Peyer's patch (tissue), 4 donors: ENCODE measurements around the gene ZNF483.

Experiments
- POLR2A ChIP-seq, 2 donors: fragments of 450-650 bp; IDR thresholded peaks; one replicate each; pipeline ENCODE4 v1.5.1; 2017; ENCODE audit warnings: antibody characterized with exemption in 2 of 2, mild to moderate bottlenecking in 2 of 2, moderate library complexity in 2 of 2
- TF ChIP-seq, protein P1 (sequence below), 6 experiments: fragments of 450-650 bp in 4 of 6; fragments of 200-600 bp in 2 of 6; sonication (generic) in 1 of 6; IDR thresholded peaks; one replicate each; pipeline ENCODE4 v1.5.1; 2017 to 2019; ENCODE audit warnings: antibody characterized with exemption in 6 of 6, mild to moderate bottlenecking in 3 of 6, moderate library complexity in 1 of 6

- TF ChIP-seq, protein P1, sequence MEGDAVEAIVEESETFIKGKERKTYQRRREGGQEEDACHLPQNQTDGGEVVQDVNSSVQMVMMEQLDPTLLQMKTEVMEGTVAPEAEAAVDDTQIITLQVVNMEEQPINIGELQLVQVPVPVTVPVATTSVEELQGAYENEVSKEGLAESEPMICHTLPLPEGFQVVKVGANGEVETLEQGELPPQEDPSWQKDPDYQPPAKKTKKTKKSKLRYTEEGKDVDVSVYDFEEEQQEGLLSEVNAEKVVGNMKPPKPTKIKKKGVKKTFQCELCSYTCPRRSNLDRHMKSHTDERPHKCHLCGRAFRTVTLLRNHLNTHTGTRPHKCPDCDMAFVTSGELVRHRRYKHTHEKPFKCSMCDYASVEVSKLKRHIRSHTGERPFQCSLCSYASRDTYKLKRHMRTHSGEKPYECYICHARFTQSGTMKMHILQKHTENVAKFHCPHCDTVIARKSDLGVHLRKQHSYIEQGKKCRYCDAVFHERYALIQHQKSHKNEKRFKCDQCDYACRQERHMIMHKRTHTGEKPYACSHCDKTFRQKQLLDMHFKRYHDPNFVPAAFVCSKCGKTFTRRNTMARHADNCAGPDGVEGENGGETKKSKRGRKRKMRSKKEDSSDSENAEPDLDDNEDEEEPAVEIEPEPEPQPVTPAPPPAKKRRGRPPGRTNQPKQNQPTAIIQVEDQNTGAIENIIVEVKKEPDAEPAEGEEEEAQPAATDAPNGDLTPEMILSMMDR (IDR thresholded peaks at IDR 0.05), result no peak
- no peak for TF ChIP-seq POLR2A (IDR thresholded peaks at IDR 0.05)
Measured at GRCh38 chr9:111548623-111549022, 23.6 kb downstream of the ZNF483 start.
